Testis (tissue), 3 donors: Measurements from ENCODE around the gene EDEM2. TPM values are rescaled to one million over a fixed set of nuclear protein-coding genes. Genes with fewer than 3 reads are reported as not detected.

Experiments used
- DNase-seq: peaks from one replicate; pipeline ENCODE4 v3.0.0-alpha.2; 2019
- H3K27ac ChIP-seq, 2 donors: fragments of 200-600 bp; sonication (generic); one replicate each; pipeline ENCODE4 v1.5.1; 2019
- H3K27me3 ChIP-seq: fragments of 200-600 bp; sonication (generic); one replicate; pipeline ENCODE4 v1.5.1; 2019
- H3K36me3 ChIP-seq: fragments of 200-600 bp; sonication (generic); one replicate; pipeline ENCODE4 v1.5.1; 2017; ENCODE audit warnings: low read depth; ENCODE audit errors: missing control alignments
- H3K4me1 ChIP-seq: fragments of 200-600 bp; sonication (generic); one replicate; pipeline ENCODE4 v1.5.1; 2019
- H3K4me3 ChIP-seq, 2 donors: fragments of 200-600 bp; sonication (generic); one replicate each; pipeline ENCODE4 v1.5.1; 2017 to 2019
- H3K9me3 ChIP-seq: fragments of 200-600 bp; sonication (generic); one replicate; pipeline ENCODE4 v1.5.1; 2017
- POLR2A ChIP-seq: fragments of 450-650 bp; IDR thresholded peaks from one replicate; pipeline ENCODE4 v1.6.1; 2017; ENCODE audit warnings: antibody characterized with exemption, mild to moderate bottlenecking, moderate library complexity
- WGBS, 2 donors: methylation state at CpG; one replicate each; pipeline ENCODE4 v1.1.5; 2018; 5-methylcytosine and 5-hydroxymethylcytosine counted together
- intact Hi-C: fragments of 100-400 bp; cut with DNase I; formaldehyde crosslinking; loops from one replicate; pipeline ENCODE4 v1.15.1; 2023; ENCODE audit warnings: low total_unique reads
- polyA plus RNA-seq: library from polyadenylated mRNA; stranded (reverse); fragments of 350-450 nt; fragmentation: Illumina TruSeq; extraction: RNeasy Lipid Tissue Mini Kit (QIAGEN cat#74804); gene quantifications from one replicate; pipeline ENCODE4 v1.2.3, GENCODE V29; 2014; ENCODE audit warnings: low read depth, low replicate concordance; ENCODE audit not compliant: insufficient read depth
- total RNA-seq, 2 donors: library from RNA; depleted of rRNA; stranded (reverse); fragments of >200 nt; gene quantifications; one replicate each; pipeline ENCODE4 v1.2.3, GENCODE V29; 2016
- TF ChIP-seq, protein P1 (sequence below), 3 experiments: fragments of 450-650 bp in 2 of 3; fragments of 200-600 bp in 1 of 3; sonication (generic) in 1 of 3; IDR thresholded peaks; one replicate each; pipeline ENCODE4 v1.5.1; 2016 to 2019; ENCODE audit warnings: antibody characterized with exemption in 3 of 3, mild to moderate bottlenecking in 2 of 3, moderate library complexity in 1 of 3

Gene EDEM2
- total and polyA plus RNA-seq, 3 donors from 2014 or later = 14.0 to 16.9 (median 15.7) TPM

DNA sequence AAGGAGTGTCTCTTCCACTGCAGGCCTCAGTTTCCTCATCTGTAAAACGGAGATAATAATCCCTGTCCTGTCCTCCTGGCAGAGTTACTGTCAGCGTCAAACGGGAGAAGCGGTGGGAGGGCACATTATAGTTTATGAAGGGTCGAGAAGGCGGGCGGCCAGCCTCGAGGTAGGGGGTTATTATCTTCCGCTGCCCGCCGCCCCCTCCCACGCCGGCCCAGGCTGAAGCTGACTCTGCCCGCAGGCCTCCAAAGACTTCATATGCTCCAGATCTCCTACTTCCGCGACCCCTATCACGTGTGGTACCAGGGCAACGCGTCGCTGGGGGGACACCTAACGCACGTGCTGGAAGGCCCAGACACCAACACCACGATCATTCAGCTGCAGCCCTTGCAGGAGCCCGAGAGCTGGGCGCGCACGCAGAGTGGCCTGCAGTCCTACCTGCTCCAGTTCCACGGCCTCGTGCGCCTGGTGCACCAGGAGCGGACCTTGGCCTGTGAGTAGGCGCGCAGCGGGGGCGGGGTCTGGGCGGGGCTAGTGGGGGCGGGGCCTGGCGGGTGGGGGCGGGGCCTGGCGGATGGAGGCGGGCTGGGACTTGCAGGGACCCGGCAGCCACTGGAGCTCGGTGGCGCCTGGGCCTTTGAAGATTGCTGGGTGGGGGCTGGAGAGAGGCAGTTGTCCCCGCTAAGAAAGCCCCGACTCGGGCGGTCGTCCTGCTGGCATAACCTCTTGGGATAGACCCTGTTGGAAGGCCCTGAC, 27.5 kb upstream of the EDEM2 start:
- intact Hi-C loops = no loop called here
- Histone ChIP-seq H3K9me3 (no peaks in the 10 kb centered on the region), H3K36me3 (no peaks in the 10 kb centered on the region), H3K27ac (no peak overlapping the region), H3K27me3 (no peaks in the 10 kb centered on the region), H3K4me1 (no peaks in the 10 kb centered on the region), H3K4me3 (peak overlapping the region; percentile 12 to 39)
- 55 to 69% methylated on average over 18 to 45 of the region's 49 CpGs for WGBS, 2 donors
- DNase-seq = peak; percentile 60
- TF ChIP-seq POLR2A = no peak
- TF ChIP-seq, protein P1, sequence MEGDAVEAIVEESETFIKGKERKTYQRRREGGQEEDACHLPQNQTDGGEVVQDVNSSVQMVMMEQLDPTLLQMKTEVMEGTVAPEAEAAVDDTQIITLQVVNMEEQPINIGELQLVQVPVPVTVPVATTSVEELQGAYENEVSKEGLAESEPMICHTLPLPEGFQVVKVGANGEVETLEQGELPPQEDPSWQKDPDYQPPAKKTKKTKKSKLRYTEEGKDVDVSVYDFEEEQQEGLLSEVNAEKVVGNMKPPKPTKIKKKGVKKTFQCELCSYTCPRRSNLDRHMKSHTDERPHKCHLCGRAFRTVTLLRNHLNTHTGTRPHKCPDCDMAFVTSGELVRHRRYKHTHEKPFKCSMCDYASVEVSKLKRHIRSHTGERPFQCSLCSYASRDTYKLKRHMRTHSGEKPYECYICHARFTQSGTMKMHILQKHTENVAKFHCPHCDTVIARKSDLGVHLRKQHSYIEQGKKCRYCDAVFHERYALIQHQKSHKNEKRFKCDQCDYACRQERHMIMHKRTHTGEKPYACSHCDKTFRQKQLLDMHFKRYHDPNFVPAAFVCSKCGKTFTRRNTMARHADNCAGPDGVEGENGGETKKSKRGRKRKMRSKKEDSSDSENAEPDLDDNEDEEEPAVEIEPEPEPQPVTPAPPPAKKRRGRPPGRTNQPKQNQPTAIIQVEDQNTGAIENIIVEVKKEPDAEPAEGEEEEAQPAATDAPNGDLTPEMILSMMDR (IDR thresholded peaks at IDR 0.05) = no peak

- intact Hi-C loops = no loop called here
- no peak overlapping the region for H3K4me3 ChIP-seq
Observed at GRCh38 chr20:35173576-35174192, 26.5 kb upstream of the EDEM2 start.

GRCh38 chr20:35172434-35172806, 25.3 kb upstream of the EDEM2 start:
- intact Hi-C loops = no loop called here

More at GRCh38 chr20:35173576-35174192, 26.5 kb upstream of the EDEM2 start:
- Histone ChIP-seq H3K27ac (no peak overlapping the region), H3K4me1 (no peaks in the 10 kb centered on the region), H3K27me3 (no peaks in the 10 kb centered on the region), H3K36me3 (no peaks in the 10 kb centered on the region), H3K9me3 (no peaks in the 10 kb centered on the region)
- TF ChIP-seq, protein P1 (IDR thresholded peaks at IDR 0.05) = no peak
- TF ChIP-seq POLR2A = no peak
- no peak for DNase-seq
- WGBS, 2 donors = 84% methylated on average over 12 of the region's 12 CpGs

GRCh38 chr20:35171753-35172433, 24.8 kb upstream of the EDEM2 start, which contains the start of gene PROCR:
Gene PROCR, plus strand, starts transcription at chr20:35172072. Its CDS starts 83 bp downstream, at chr20:35172155.
- Histone ChIP-seq H3K4me3 (no peak within 1 kb of the TSS), H3K27me3 (no peaks in the 10 kb centered on the region), H3K27ac (no peak within 1 kb of the TSS), H3K36me3 (no peaks in the 10 kb centered on the region), H3K4me1 (no peaks in the 10 kb centered on the region), H3K9me3 (no peaks in the 10 kb centered on the region)
- WGBS, 2 donors = 14 to 19% methylated on average over 16 of the region's 16 CpGs
- no peak for TF ChIP-seq POLR2A
- TF ChIP-seq, protein P1 (IDR thresholded peaks at IDR 0.05) = no peak
- peak; percentile 73 for DNase-seq
- intact Hi-C loops = no loop called here

More at GRCh38 chr20:35172434-35172806, 25.3 kb upstream of the EDEM2 start:
- H3K36me3 ChIP-seq = no peaks in the 10 kb centered on the region
- no peaks in the 10 kb centered on the region for H3K27me3 ChIP-seq
- H3K27ac ChIP-seq = no peak overlapping the region
- H3K4me1 ChIP-seq = no peaks in the 10 kb centered on the region
- H3K9me3 ChIP-seq = no peaks in the 10 kb centered on the region
- TF ChIP-seq, protein P1 (IDR thresholded peaks at IDR 0.05) = no peak
- no peak for TF ChIP-seq POLR2A
- 70 to 71% methylated on average over 3 of the region's 3 CpGs for WGBS, 2 donors
- H3K4me3 ChIP-seq = no peak overlapping the region
- DNase-seq = no peak
